Brain pericyte (primary cell): ENCODE data around the gene SMG7.

Experiments used
- DNase-seq: peaks from one replicate; pipeline ENCODE4 v3.0.0-alpha.2; 2012; ENCODE audit warnings: low read depth, low spot score

The SMG7 gene

GRCh38 chr1:183590244-183591191 lies 118.2 kb downstream of the SMG7 start, which contains the start of gene NCF2:
Gene NCF2, minus strand, starts transcription at chr1:183590459. Its CDS starts 130 bp downstream, at chr1:183590329.
- DNase-seq = no peak

- DNase-seq = no peak
Observed at GRCh38 chr1:183592733-183593132, 120.4 kb downstream of the SMG7 start.

- no peak for DNase-seq
Observed at GRCh38 chr1:183593356-183593755, 121.1 kb downstream of the SMG7 start.

- no peak for DNase-seq
Observed at GRCh38 chr1:183595537-183595936, 123.2 kb downstream of the SMG7 start.

- no peak for DNase-seq
Observed at GRCh38 chr1:183596500-183596899, 124.2 kb downstream of the SMG7 start.

GRCh38 chr1:183597656-183598347 lies 125.5 kb downstream of the SMG7 start:
- DNase-seq = no peak

GRCh38 chr1:183598386-183598785 lies 126.1 kb downstream of the SMG7 start:
- DNase-seq = no peak

- no peak for DNase-seq
Observed at GRCh38 chr1:183600136-183600535, 127.8 kb downstream of the SMG7 start.

GRCh38 chr1:183600634-183601033 lies 128.3 kb downstream of the SMG7 start:
- no peak for DNase-seq

GRCh38 chr1:183602510-183602909 lies 130.2 kb downstream of the SMG7 start:
- no peak for DNase-seq
